OCI-LY1 (cell line): Measurements from ENCODE around the gene BTNL9.

Experiments used
- EZH2 ChIP-seq: fragments of 200-600 bp; sonication (generic), shearing (Covaris generic); IDR thresholded peaks from 2 replicates; pipeline ENCODE4 v1.8.0; 2017; ENCODE audit warnings: borderline replicate concordance, mixed run types, mild to moderate bottlenecking, antibody characterized with exemption, low read length, moderate library complexity, mixed read lengths
- TF ChIP-seq, protein P1 (sequence below): fragments of 200-600 bp; sonication (generic), shearing (Covaris generic); IDR thresholded peaks from 2 replicates; pipeline ENCODE4 v1.5.1; 2017; ENCODE audit warnings: mild to moderate bottlenecking, antibody characterized with exemption, low read length, moderate library complexity, mixed read lengths

DNA sequence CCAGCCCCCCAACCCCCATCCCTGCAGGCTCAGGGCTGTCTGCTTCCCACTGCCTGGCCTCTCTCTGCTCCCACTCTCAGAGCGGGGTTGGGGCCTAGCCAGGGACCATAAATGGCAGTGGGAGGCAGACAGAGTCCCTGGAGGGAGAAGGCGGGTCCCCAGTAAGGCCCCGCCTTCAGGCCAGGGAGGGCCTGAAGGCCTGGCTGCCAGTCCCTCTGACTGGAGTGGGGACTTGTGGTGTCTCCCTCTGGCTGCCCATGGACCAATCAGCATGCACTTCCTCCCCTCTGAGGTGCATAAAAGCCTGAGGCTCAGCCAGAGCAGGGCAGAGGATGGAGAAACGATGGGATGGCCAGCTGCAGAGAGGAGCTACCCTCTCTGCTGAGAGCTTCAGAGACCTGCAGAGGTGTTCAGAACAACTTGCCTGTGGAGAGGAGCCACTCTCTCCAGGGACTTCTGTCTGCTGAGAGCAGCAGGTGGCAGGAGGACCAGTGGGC, 2.7 kb upstream of the BTNL9 start:
- TF ChIP-seq EZH2, result no peak
- TF ChIP-seq, protein P1, sequence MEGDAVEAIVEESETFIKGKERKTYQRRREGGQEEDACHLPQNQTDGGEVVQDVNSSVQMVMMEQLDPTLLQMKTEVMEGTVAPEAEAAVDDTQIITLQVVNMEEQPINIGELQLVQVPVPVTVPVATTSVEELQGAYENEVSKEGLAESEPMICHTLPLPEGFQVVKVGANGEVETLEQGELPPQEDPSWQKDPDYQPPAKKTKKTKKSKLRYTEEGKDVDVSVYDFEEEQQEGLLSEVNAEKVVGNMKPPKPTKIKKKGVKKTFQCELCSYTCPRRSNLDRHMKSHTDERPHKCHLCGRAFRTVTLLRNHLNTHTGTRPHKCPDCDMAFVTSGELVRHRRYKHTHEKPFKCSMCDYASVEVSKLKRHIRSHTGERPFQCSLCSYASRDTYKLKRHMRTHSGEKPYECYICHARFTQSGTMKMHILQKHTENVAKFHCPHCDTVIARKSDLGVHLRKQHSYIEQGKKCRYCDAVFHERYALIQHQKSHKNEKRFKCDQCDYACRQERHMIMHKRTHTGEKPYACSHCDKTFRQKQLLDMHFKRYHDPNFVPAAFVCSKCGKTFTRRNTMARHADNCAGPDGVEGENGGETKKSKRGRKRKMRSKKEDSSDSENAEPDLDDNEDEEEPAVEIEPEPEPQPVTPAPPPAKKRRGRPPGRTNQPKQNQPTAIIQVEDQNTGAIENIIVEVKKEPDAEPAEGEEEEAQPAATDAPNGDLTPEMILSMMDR, result no peak
